K562 (cell line): ENCODE measurements around the gene DLGAP1. TPM values are rescaled to one million over a fixed set of nuclear protein-coding genes. Genes with fewer than 3 reads are reported as not detected.

Experiments
- ATF7 ChIP-seq: fragments of 450-650 bp; IDR thresholded peaks from 2 replicates; pipeline ENCODE4 v1.7.1; 2014; ENCODE audit warnings: mild to moderate bottlenecking, moderate library complexity
- BRCA1 ChIP-seq, 2 experiments: fragments of 450-650 bp in 1 of 2; sonication (generic) in 1 of 2; formaldehyde crosslinking in 1 of 2; IDR thresholded peaks; 2 replicates each; pipeline versions ENCODE4 v1.5.0 to v1.6.1; 2017 to 2020; ENCODE audit warnings: mild to moderate bottlenecking in 1 of 2, missing genetic modification reagents in 1 of 2
- COPS2 ChIP-seq: fragments of 450-650 bp; conservative IDR thresholded peaks from 2 replicates; pipeline ENCODE4 v1.6.1; 2016; ENCODE audit warnings: mild to moderate bottlenecking, moderate library complexity
- DDX20 ChIP-seq: fragments of 450-650 bp; IDR thresholded peaks from 2 replicates; pipeline ENCODE4 v1.6.1; 2016; ENCODE audit warnings: missing genetic modification characterization, low read depth, mild to moderate bottlenecking, missing compliant biosample characterization, moderate library complexity
- EHMT2 ChIP-seq: fragments of 450-650 bp; IDR thresholded peaks from 2 replicates; pipeline ENCODE4 v1.6.1; 2018; ENCODE audit warnings: antibody characterized with exemption
- ELF4 ChIP-seq: fragments of 450-650 bp; formaldehyde crosslinking; IDR thresholded peaks from 2 replicates; pipeline ENCODE4 v1.4.0; 2022; ENCODE audit warnings: missing genetic modification characterization
- GATAD2A ChIP-seq: fragments of 450-650 bp; IDR thresholded peaks from 2 replicates; pipeline ENCODE4 v1.6.1; 2017
- HNRNPLL ChIP-seq: fragments of 200-400 bp; formaldehyde crosslinking; IDR thresholded peaks from 2 replicates; pipeline ENCODE4 v1.6.1; 2017; ENCODE audit warnings: low read length, low read depth, mild to moderate bottlenecking; ENCODE audit not compliant: poor library complexity, severe bottlenecking
- MIER1 ChIP-seq: fragments of 450-650 bp; IDR thresholded peaks from 2 replicates; pipeline ENCODE4 v1.6.1; 2016; ENCODE audit warnings: antibody characterized with exemption, mild to moderate bottlenecking, low read depth
- NELFE ChIP-seq: IDR thresholded peaks from 2 replicates; pipeline ENCODE4 v1.6.1; 2011; ENCODE audit warnings: mild to moderate bottlenecking; ENCODE audit not compliant: insufficient read depth, insufficient read length
- NFE2 ChIP-seq: IDR thresholded peaks from 2 replicates; pipeline ENCODE4 v1.6.1; 2014; ENCODE audit warnings: antibody characterized with exemption, low read depth
- RBFOX2 ChIP-seq: fragments of 200-400 bp; formaldehyde crosslinking; IDR thresholded peaks from 2 replicates; pipeline ENCODE4 v1.6.1; 2017; ENCODE audit warnings: low read depth, mild to moderate bottlenecking, low read length, moderate library complexity
- RCOR1 ChIP-seq, 2 experiments: IDR thresholded peaks; 2 replicates each; pipeline ENCODE4 v1.6.1; 2012; ENCODE audit warnings: low read depth in 2 of 2, low read length in 2 of 2, borderline replicate concordance in 1 of 2, improper control_type of control experiment in 1 of 2
- SUPT5H ChIP-seq: fragments of 450-650 bp; IDR thresholded peaks from 2 replicates; pipeline ENCODE4 v1.6.1; 2016
- TAF7 ChIP-seq: fragments of 450-650 bp; IDR thresholded peaks from 2 replicates; pipeline ENCODE4 v1.6.1; 2016; ENCODE audit warnings: missing genetic modification characterization, missing compliant biosample characterization
- ZNF140 ChIP-seq: fragments of 250-450 bp; sonication (Bioruptor Pico); IDR thresholded peaks from 2 replicates; pipeline ENCODE4 v1.8.0; 2021; ENCODE audit warnings: moderate library complexity, mild to moderate bottlenecking, inconsistent platforms
- ZNF239 ChIP-seq: fragments of 250-450 bp; sonication (Bioruptor Pico); IDR thresholded peaks from 2 replicates; pipeline ENCODE4 v1.4.0; 2020; ENCODE audit warnings: mild to moderate bottlenecking
- ZNF253 ChIP-seq: fragments of 250-450 bp; sonication (Bioruptor Pico); conservative IDR thresholded peaks from 2 replicates; pipeline ENCODE4 v1.6.1; 2021; ENCODE audit warnings: mild to moderate bottlenecking
- ZNF282 ChIP-seq: sonication (generic); formaldehyde crosslinking; IDR thresholded peaks from 2 replicates; pipeline ENCODE4 v1.8.1; 2023; ENCODE audit warnings: missing genetic modification reagents
- ZNF445 ChIP-seq: fragments of 250-450 bp; sonication (Bioruptor Pico); IDR thresholded peaks from 2 replicates; pipeline ENCODE4 v1.4.0; 2020; ENCODE audit warnings: low read depth, mild to moderate bottlenecking, moderate library complexity
- ZNF75A ChIP-seq: fragments of 450-650 bp; formaldehyde crosslinking; IDR thresholded peaks from 2 replicates; pipeline ENCODE4 v1.4.0; 2020; ENCODE audit warnings: mild to moderate bottlenecking
- ZNF76 ChIP-seq: fragments of 250-450 bp; sonication (Bioruptor Pico); IDR thresholded peaks from 2 replicates; pipeline ENCODE4 v1.4.0; 2020; ENCODE audit warnings: mild to moderate bottlenecking, moderate library complexity, borderline replicate concordance
- ZNF79 ChIP-seq: fragments of 250-450 bp; sonication (Bioruptor Pico); IDR thresholded peaks from 2 replicates; pipeline ENCODE4 v1.4.0; 2020; ENCODE audit warnings: low read depth, mild to moderate bottlenecking, moderate library complexity
- polyA plus RNA-seq, 8 experiments: library from polyadenylated mRNA; depleted of rRNA in 4 of 8; stranded (reverse) in 5 of 8; unstranded in 3 of 8; fragments of >200 nt; fragmentation: Nextera tagmentation in 2 of 8; fragmentation: Illumina TruSeq in 1 of 8; extraction: Ambion mirVana in 2 of 8; extraction: Trizol in 1 of 8; gene quantifications; 2 replicates each; pipeline versions ENCODE4 v1.2.1 to v1.2.3, GENCODE V29; 2011 to 2014; ENCODE audit warnings: inconsistent platforms in 1 of 8, missing spikeins in 1 of 8
- total RNA-seq, 7 experiments: library from RNA; depleted of rRNA in 6 of 7; stranded (reverse); fragments of >200 nt in 6 of 7; fragmentation: Illumina TruSeq in 2 of 7; extraction: Trizol in 2 of 7; gene quantifications; 2 replicates each; pipeline versions ENCODE4 v1.2.1 to v1.2.3, GENCODE V29; 2011 to 2021; ENCODE audit warnings: low replicate concordance in 1 of 7
- TF ChIP-seq, protein P1 (sequence below): fragments of 250-450 bp; sonication (Bioruptor Pico); IDR thresholded peaks from 2 replicates; pipeline ENCODE4 v1.5.0; 2022; ENCODE audit warnings: mild to moderate bottlenecking
- TF ChIP-seq, protein P2 (sequence below): sonication (generic); formaldehyde crosslinking; IDR thresholded peaks from 2 replicates; pipeline ENCODE4 v1.8.0; 2022; ENCODE audit warnings: missing genetic modification reagents, mild to moderate bottlenecking, borderline replicate concordance
- TF ChIP-seq, protein P3 (sequence below): fragments of 250-450 bp; sonication (Bioruptor Pico); IDR thresholded peaks from 2 replicates; pipeline ENCODE4 v1.4.0; 2020; ENCODE audit warnings: mild to moderate bottlenecking

DLGAP1 gene
- total and polyA plus RNA-seq, 9 of the 15 experiments (the other 6 are each of a cell fraction or from before 2014, with no cell fraction given) = 0.04 to 0.22 (median 0.08) TPM

DNA sequence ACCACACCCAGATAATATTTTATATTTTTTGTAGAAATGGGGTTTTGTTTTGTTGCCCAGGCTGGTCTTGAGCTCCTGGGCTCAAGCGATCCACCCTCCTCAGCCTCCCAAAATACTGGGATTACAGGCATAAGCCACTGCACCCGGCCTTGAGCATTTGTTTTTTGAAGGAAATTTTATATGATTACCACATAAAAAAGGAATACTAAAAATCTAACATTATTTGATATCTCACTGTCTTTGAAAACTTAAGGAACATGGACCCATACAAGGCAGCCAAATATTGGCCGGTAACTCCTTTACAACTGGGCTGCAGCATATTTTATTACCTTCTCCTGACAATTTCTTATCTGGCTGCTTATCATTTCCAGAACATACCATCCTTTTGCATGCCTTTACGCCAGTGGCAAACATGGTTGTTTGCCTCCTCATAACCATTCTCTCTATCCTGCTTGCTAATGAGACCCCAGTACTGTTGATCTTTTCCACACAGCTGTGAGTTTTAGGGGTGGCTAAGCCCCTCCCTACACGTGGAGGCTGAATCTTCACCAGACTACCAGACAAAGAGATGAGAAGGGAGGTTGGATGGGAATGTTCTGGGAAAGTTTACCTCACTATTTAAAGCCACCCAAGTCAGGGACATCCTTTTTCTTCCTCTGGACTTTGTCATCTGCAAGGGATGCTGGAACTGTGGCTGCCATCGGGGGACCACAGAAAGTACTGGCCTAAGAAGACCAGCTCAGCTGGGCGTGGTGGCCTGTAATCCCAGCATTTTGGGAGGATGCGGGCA, 847.6 kb downstream of the DLGAP1 start (continued):
- TF ChIP-seq, protein P1, sequence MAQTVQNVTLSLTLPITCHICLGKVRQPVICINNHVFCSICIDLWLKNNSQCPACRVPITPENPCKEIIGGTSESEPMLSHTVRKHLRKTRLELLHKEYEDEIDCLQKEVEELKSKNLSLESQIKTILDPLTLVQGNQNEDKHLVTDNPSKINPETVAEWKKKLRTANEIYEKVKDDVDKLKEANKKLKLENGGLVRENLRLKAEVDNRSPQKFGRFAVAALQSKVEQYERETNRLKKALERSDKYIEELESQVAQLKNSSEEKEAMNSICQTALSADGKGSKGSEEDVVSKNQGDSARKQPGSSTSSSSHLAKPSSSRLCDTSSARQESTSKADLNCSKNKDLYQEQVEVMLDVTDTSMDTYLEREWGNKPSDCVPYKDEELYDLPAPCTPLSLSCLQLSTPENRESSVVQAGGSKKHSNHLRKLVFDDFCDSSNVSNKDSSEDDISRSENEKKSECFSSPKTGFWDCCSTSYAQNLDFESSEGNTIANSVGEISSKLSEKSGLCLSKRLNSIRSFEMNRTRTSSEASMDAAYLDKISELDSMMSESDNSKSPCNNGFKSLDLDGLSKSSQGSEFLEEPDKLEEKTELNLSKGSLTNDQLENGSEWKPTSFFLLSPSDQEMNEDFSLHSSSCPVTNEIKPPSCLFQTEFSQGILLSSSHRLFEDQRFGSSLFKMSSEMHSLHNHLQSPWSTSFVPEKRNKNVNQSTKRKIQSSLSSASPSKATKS (CRISPR knock-in tag) = peak; percentile 84; the same call in 1 of the 2 replicates
- TF ChIP-seq ZNF253 (CRISPR knock-in tag) = 0 out of 2 replicates have a peak, but pooled peaks have one; percentile 21
- no peak for TF ChIP-seq RCOR1 (IDR thresholded peaks at IDR 0.05; ENCODE audit: borderline replicate concordance in 1 of 2, low read depth in 2 of 2, low read length in 2 of 2)
- TF ChIP-seq ATF7 = no peak
- TF ChIP-seq EHMT2 = no peak
- no peak for TF ChIP-seq COPS2
- TF ChIP-seq ZNF282 = no peak
- TF ChIP-seq ZNF76 (CRISPR knock-in tag) = peak; percentile 89
- TF ChIP-seq ZNF75A (CRISPR knock-in tag) = no peak
- TF ChIP-seq MIER1 = no peak
- TF ChIP-seq SUPT5H = no peak
- TF ChIP-seq HNRNPLL = no peak
- TF ChIP-seq ZNF239 (CRISPR knock-in tag) = peak; percentile 76
- no peak for TF ChIP-seq GATAD2A
- no peak for TF ChIP-seq ZNF140 (CRISPR knock-in tag)
- TF ChIP-seq ELF4 = peak; percentile 74; the same call in 1 of the 2 replicates
- TF ChIP-seq ZNF445 (CRISPR knock-in tag) = no peak
- TF ChIP-seq, protein P2, sequence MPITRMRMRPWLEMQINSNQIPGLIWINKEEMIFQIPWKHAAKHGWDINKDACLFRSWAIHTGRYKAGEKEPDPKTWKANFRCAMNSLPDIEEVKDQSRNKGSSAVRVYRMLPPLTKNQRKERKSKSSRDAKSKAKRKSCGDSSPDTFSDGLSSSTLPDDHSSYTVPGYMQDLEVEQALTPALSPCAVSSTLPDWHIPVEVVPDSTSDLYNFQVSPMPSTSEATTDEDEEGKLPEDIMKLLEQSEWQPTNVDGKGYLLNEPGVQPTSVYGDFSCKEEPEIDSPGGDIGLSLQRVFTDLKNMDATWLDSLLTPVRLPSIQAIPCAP (CRISPR knock-in tag) = no peak
- peak; percentile 73 for TF ChIP-seq TAF7 (tag)
- TF ChIP-seq, protein P3, sequence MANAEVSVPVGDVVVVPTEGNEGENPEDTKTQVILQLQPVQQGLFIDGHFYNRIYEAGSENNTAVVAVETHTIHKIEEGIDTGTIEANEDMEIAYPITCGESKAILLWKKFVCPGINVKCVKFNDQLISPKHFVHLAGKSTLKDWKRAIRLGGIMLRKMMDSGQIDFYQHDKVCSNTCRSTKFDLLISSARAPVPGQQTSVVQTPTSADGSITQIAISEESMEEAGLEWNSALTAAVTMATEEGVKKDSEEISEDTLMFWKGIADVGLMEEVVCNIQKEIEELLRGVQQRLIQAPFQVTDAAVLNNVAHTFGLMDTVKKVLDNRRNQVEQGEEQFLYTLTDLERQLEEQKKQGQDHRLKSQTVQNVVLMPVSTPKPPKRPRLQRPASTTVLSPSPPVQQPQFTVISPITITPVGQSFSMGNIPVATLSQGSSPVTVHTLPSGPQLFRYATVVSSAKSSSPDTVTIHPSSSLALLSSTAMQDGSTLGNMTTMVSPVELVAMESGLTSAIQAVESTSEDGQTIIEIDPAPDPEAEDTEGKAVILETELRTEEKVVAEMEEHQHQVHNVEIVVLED (CRISPR knock-in tag) = peak; percentile 54; the same call in 1 of the 2 replicates
- no peak for TF ChIP-seq NFE2
- 0 out of 2 replicates have a peak, but pooled peaks have one; percentile 54 for TF ChIP-seq DDX20 (tag)
- no peak for TF ChIP-seq NELFE
- TF ChIP-seq ZNF79 (CRISPR knock-in tag) = peak; percentile 51; the same call in 1 of the 2 replicates
- no peak for TF ChIP-seq BRCA1 (IDR thresholded peaks at IDR 0.05)
- no peak for TF ChIP-seq BRCA1 (CRISPR knock-in tag; IDR thresholded peaks at IDR 0.05)
- 0 out of 2 replicates have a peak, but pooled peaks have one; percentile 44 for TF ChIP-seq RBFOX2
